A549 (cell line): ENCODE measurements around the gene SNORC. TPM values are rescaled to one million over a fixed set of nuclear protein-coding genes. Genes with fewer than 3 reads are reported as not detected.
A peak's percentile ranks its signal among the peaks of the same experiment; 100 is the strongest.

Experiments
- ATAC-seq, 2 experiments: fragments of 200-7000 bp in 1 of 2; fragments of >200 bp in 1 of 2; cut with Nextera tagmentation in 1 of 2; cut with Tn5 transposase in 1 of 2; 3 replicates each; pipeline versions ENCODE4 v1.8.0 to v1.9.1; 2018 to 2020; ENCODE audit warnings: mild to moderate bottlenecking in 1 of 2, moderate library complexity in 1 of 2
- CTCF ChIA-PET: fragments of 300-600 bp; sonication (Branson Sonifier 250); formaldehyde crosslinking; extraction: SDS; loops from one replicate; lab custom pipeline; 2021; ENCODE audit warnings: antibody characterized with exemption, inconsistent platforms; lab: Yijun Ruan, JAX
- POLR2A ChIA-PET: fragments of 350-600 bp; formaldehyde crosslinking; extraction: SDS; loops from one replicate; lab custom pipeline; 2021; ENCODE audit warnings: antibody characterized with exemption, inconsistent platforms; lab: Yijun Ruan, JAX
- DNase-seq, 2 experiments: peaks; one replicate each; pipeline versions ENCODE4 v3.0.0 to v3.0.0-alpha.2; 2011 to 2016; ENCODE audit warnings: low read depth in 1 of 2, low spot score in 1 of 2
- FAIRE-seq: peaks from 2 replicates; lab custom pipeline; 2011; peaks lifted over from hg19 to GRCh38; lab: Jason Lieb, UNC
- H3K27ac ChIP-seq, 2 experiments: fragments of >200 bp; sonication (Bioruptor Twin); formaldehyde crosslinking; 3 replicates each; pipeline ENCODE4 v1.5.1; 2016 to 2017
- H3K4me1 ChIP-seq: fragments of >200 bp; sonication (Bioruptor Twin); formaldehyde crosslinking; 3 replicates; pipeline ENCODE4 v1.6.1; 2016
- H3K4me2 ChIP-seq: fragments of >200 bp; sonication (Bioruptor Twin); formaldehyde crosslinking; 3 replicates; pipeline ENCODE4 v1.6.1; 2016
- H3K4me3 ChIP-seq: fragments of >200 bp; sonication (Bioruptor Twin); formaldehyde crosslinking; 3 replicates; pipeline ENCODE4 v1.5.1; 2016
- H3K9me3 ChIP-seq: fragments of >200 bp; sonication (Bioruptor Twin); formaldehyde crosslinking; 3 replicates; pipeline ENCODE4 v1.6.1; 2016
- CBX8 ChIP-seq: fragments of 200-600 bp; sonication (generic); IDR thresholded peaks from 2 replicates; pipeline ENCODE4 v1.6.1; 2016
- CEBPB ChIP-seq, 2 experiments: fragments of >200 bp in 1 of 2; sonication (Bioruptor Twin) in 1 of 2; formaldehyde crosslinking in 1 of 2; IDR thresholded peaks; 2 replicates each; pipeline ENCODE4 v1.6.1; 2012 to 2016
- CHD2 ChIP-seq: fragments of 150-350 bp; IDR thresholded peaks from 2 replicates; pipeline ENCODE4 v1.6.1; 2014; ENCODE audit warnings: low read length; ENCODE audit not compliant: partially characterized antibody
- EP300 ChIP-seq, 2 experiments: fragments of >200 bp; sonication (Bioruptor Twin); formaldehyde crosslinking; IDR thresholded peaks; 2 replicates in 1 of 2; 3 replicates in 1 of 2; pipeline ENCODE4 v1.6.1; 2016 to 2017
- FOSB ChIP-seq: fragments of 250-450 bp; sonication (Bioruptor Pico); IDR thresholded peaks from 2 replicates; pipeline ENCODE4 v1.5.0; 2020; ENCODE audit warnings: mild to moderate bottlenecking, moderate library complexity
- FOSL2 ChIP-seq, 2 experiments: fragments of 450-650 bp in 1 of 2; fragments of >200 bp in 1 of 2; sonication (Bioruptor Twin) in 1 of 2; formaldehyde crosslinking; IDR thresholded peaks; 2 replicates each; pipeline versions ENCODE4 v1.5.0 to v1.6.1; 2016 to 2020; ENCODE audit warnings: mild to moderate bottlenecking in 1 of 2, moderate library complexity in 1 of 2
- FOXS1 ChIP-seq: fragments of 250-450 bp; sonication (Bioruptor Pico); IDR thresholded peaks from 2 replicates; pipeline ENCODE4 v1.5.0; 2020; ENCODE audit warnings: mild to moderate bottlenecking, moderate library complexity
- HDAC2 ChIP-seq: fragments of 200-600 bp; sonication (generic); IDR thresholded peaks from 2 replicates; pipeline ENCODE4 v1.6.1; 2016
- HOXA7 ChIP-seq: fragments of 250-450 bp; sonication (Bioruptor Pico); IDR thresholded peaks from 2 replicates; pipeline ENCODE4 v1.5.0; 2020; ENCODE audit warnings: mild to moderate bottlenecking, moderate library complexity
- JUN ChIP-seq, 2 experiments: fragments of >200 bp; sonication (Bioruptor Twin); formaldehyde crosslinking; IDR thresholded peaks; 2 replicates in 1 of 2; 3 replicates in 1 of 2; pipeline ENCODE4 v1.6.1; 2016 to 2017
- JUNB ChIP-seq: fragments of >200 bp; sonication (Bioruptor Twin); formaldehyde crosslinking; IDR thresholded peaks from 2 replicates; pipeline ENCODE4 v1.6.1; 2016
- KDM5A ChIP-seq: fragments of 200-600 bp; sonication (generic); IDR thresholded peaks from 2 replicates; pipeline ENCODE4 v1.6.1; 2016; ENCODE audit warnings: antibody characterized with exemption, mild to moderate bottlenecking
- NFE2L2 ChIP-seq: fragments of 150-350 bp; conservative IDR thresholded peaks from 2 replicates; pipeline ENCODE4 v1.6.1; 2014; ENCODE audit warnings: low read length
- PHF8 ChIP-seq: fragments of 200-600 bp; sonication (generic); IDR thresholded peaks from 2 replicates; pipeline ENCODE4 v1.6.1; 2016; ENCODE audit warnings: low read depth, mild to moderate bottlenecking, antibody characterized with exemption, moderate library complexity, borderline replicate concordance
- RAD21 ChIP-seq, 2 experiments: fragments of >200 bp in 1 of 2; sonication (Bioruptor Twin) in 1 of 2; formaldehyde crosslinking in 1 of 2; IDR thresholded peaks in 1 of 2; conservative IDR thresholded peaks in 1 of 2; 2 replicates in 1 of 2; 3 replicates in 1 of 2; pipeline ENCODE4 v1.6.1; 2012 to 2018; ENCODE audit warnings: inconsistent platforms in 1 of 2
- RARB ChIP-seq: fragments of 250-450 bp; sonication (Bioruptor Pico); IDR thresholded peaks from 2 replicates; pipeline ENCODE4 v1.8.0; 2021; ENCODE audit warnings: mild to moderate bottlenecking, moderate library complexity
- RCOR1 ChIP-seq: fragments of 150-350 bp; IDR thresholded peaks from 2 replicates; pipeline ENCODE4 v1.6.1; 2014; ENCODE audit warnings: antibody characterized with exemption, low read length, low read depth
- RFX5 ChIP-seq: fragments of 450-650 bp; IDR thresholded peaks from 2 replicates; pipeline ENCODE4 v1.7.1; 2014; ENCODE audit warnings: antibody characterized with exemption, mild to moderate bottlenecking, moderate library complexity
- RNF2 ChIP-seq: fragments of 200-600 bp; sonication (generic); IDR thresholded peaks from 2 replicates; pipeline ENCODE4 v1.6.1; 2016; ENCODE audit warnings: low read depth, mild to moderate bottlenecking, antibody characterized with exemption, moderate library complexity, borderline replicate concordance
- SMC3 ChIP-seq: fragments of >200 bp; sonication (Bioruptor Twin); formaldehyde crosslinking; IDR thresholded peaks from 3 replicates; pipeline ENCODE4 v1.6.1; 2018; ENCODE audit warnings: inconsistent platforms
- WGBS: methylation state at CpG from one replicate; pipeline ENCODE4 v1.1.6; 2017; ENCODE audit errors: missing lambda C conversion rate; 5-methylcytosine and 5-hydroxymethylcytosine counted together
- polyA plus RNA-seq, 4 experiments: library from polyadenylated mRNA; depleted of rRNA in 3 of 4; stranded (reverse); fragments of >200 nt; fragmentation: RNase III in 1 of 4; extraction: RNeasy Plus Mini Kit Qiagen cat#74134 plus additional on column Dnase treatment in 1 of 4; gene quantifications; 2 replicates in 3 of 4; 3 replicates in 1 of 4; pipeline ENCODE4 v1.2.3, GENCODE V29; 2011 to 2017
- TF ChIP-seq, protein P1 (sequence below): fragments of 150-350 bp; IDR thresholded peaks from 2 replicates; pipeline ENCODE4 v1.6.1; 2014; ENCODE audit warnings: low read depth, mild to moderate bottlenecking, low read length
- TF ChIP-seq, protein P2 (sequence below): fragments of >200 bp; sonication (Bioruptor Twin); formaldehyde crosslinking; IDR thresholded peaks from 3 replicates; pipeline ENCODE4 v1.6.1; 2016
- TF ChIP-seq, protein P3 (sequence below): fragments of >200 bp; sonication (Bioruptor Twin); formaldehyde crosslinking; IDR thresholded peaks from 2 replicates; pipeline ENCODE4 v1.6.1; 2016
- TF ChIP-seq, protein P4 (sequence below): fragments of 250-450 bp; sonication (Bioruptor Pico); IDR thresholded peaks from 2 replicates; pipeline ENCODE4 v1.5.0; 2020; ENCODE audit warnings: low read depth, mild to moderate bottlenecking, moderate library complexity

SNORC gene
- polyA plus RNA-seq, 2 of the 4 experiments (the other 2 are of a cell fraction) = 8.4 to 9.1 TPM

DNA sequence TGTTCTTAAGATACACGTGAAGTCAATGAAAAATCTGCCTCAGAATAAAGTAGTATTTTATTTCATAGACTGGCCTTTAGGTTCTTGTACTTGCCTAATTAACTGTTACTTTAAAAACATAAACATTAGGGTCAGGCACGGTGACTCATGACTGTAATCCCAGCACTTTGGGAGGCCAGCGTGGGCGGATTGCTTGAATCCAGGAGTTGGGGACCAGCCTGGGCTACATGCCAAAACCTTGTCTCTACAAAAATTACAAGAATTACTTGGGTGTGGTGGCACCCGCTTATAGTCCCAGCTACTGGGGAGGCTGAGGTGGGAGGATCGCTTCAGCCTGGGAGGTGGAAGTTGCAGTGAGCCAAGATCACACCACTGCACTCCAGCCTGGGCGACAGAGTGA, 16.0 kb upstream of the SNORC start (continued):
- TF ChIP-seq NFE2L2 (no peak), RCOR1 (no peak), FOSB (CRISPR knock-in tag) (no peak), RFX5 (no peak), CBX8 (no peak), CHD2 (no peak), SMC3 (0 out of 3 replicates have a peak, but pooled peaks have one; percentile 21), RARB (CRISPR knock-in tag) (no peak), JUNB (peak; percentile 67)
- TF ChIP-seq, protein P1, sequence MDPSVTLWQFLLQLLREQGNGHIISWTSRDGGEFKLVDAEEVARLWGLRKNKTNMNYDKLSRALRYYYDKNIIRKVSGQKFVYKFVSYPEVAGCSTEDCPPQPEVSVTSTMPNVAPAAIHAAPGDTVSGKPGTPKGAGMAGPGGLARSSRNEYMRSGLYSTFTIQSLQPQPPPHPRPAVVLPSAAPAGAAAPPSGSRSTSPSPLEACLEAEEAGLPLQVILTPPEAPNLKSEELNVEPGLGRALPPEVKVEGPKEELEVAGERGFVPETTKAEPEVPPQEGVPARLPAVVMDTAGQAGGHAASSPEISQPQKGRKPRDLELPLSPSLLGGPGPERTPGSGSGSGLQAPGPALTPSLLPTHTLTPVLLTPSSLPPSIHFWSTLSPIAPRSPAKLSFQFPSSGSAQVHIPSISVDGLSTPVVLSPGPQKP = no peak
- TF ChIP-seq, protein P2, sequence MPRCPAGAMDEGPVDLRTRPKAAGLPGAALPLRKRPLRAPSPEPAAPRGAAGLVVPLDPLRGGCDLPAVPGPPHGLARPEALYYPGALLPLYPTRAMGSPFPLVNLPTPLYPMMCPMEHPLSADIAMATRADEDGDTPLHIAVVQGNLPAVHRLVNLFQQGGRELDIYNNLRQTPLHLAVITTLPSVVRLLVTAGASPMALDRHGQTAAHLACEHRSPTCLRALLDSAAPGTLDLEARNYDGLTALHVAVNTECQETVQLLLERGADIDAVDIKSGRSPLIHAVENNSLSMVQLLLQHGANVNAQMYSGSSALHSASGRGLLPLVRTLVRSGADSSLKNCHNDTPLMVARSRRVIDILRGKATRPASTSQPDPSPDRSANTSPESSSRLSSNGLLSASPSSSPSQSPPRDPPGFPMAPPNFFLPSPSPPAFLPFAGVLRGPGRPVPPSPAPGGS = no peak

DNA sequence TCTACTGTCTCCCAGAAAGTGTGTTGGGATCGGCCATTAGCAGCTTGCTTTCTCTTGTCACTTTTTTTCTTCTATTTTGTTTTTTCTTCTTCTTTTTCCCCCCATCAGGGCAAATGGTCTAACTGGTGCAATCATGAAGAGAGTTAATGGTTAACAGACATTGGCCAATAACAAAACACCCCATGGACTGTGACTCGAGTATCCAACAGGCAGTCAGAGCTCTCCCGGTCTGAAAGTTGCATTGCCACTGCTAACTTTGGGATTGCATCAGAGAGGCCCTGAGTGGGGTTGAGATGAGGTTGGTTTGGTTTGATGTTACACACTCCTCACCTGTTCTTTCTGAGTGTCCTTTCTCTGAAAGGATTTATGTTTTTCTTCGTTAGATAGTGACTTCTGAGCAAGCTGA, 12.9 kb upstream of the SNORC start:
- POLR2A ChIA-PET = interaction anchor here (1.1 to 1.9 kb wide), 6 partner anchors 13 to 394 kb away, joined by 3 to 11 read pairs (median 4); partner anchors contain the start of gene ATG16L1
- CTCF ChIA-PET = interaction anchor here (1.1 to 4.8 kb wide), 8 partner anchors 12 to 394 kb away, joined by 3 to 21 read pairs (median 6); partner anchors contain the start of gene ATG16L1
- no peaks in the 10 kb centered on the region for H3K9me3 ChIP-seq
- H3K27ac ChIP-seq = peak overlapping the region; percentile 96 to 98
- H3K4me3 ChIP-seq = peak overlapping the region; percentile 21; the same call in 2 of the 3 replicates
- 26% methylated on average over 4 of the region's 4 CpGs for WGBS
- DNase-seq = peak; percentile 73 to 87
- H3K4me1 ChIP-seq = peaks cover 87% of the 10 kb centered on the region
- peak overlapping the region; percentile 90 for H3K4me2 ChIP-seq
- ATAC-seq = peak; percentile 68 to 85
- no peak for TF ChIP-seq RNF2
- peak; percentile 33; the same call in 2 of the 3 replicates for TF ChIP-seq SMC3
- TF ChIP-seq JUN (IDR thresholded peaks at IDR 0.05) = peak in 1 of 2 experiments; percentile 94; a peak in 4 of 5 replicates
- TF ChIP-seq PHF8 = no peak
- TF ChIP-seq KDM5A = no peak
- TF ChIP-seq, protein P3, sequence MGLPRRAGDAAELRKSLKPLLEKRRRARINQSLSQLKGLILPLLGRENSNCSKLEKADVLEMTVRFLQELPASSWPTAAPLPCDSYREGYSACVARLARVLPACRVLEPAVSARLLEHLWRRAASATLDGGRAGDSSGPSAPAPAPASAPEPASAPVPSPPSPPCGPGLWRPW = peak; percentile 85
- TF ChIP-seq, protein P1 = no peak
- TF ChIP-seq HOXA7 (CRISPR knock-in tag) = no peak
- TF ChIP-seq, protein P2 = peak; percentile 70; the same call in 1 of the 3 replicates
- no peak for TF ChIP-seq RCOR1
- TF ChIP-seq RAD21 (conservative IDR thresholded peaks at IDR 0.05 in 1 of 2, IDR thresholded peaks at IDR 0.05 in 1 of 2) = peak in 1 of 2 experiments; percentile 28; a peak in 1 of 5 replicates
- TF ChIP-seq FOSL2 (IDR thresholded peaks at IDR 0.05) = peak; percentile 32; the same call in 1 of the 2 replicates
- TF ChIP-seq FOSL2 (CRISPR knock-in tag; IDR thresholded peaks at IDR 0.05) = peak; percentile 11; the same call in 1 of the 2 replicates
- no peak for TF ChIP-seq HDAC2
- peak; percentile 95 to 98 for TF ChIP-seq CEBPB (IDR thresholded peaks at IDR 0.05)
- TF ChIP-seq JUNB = peak; percentile 50; the same call in 1 of the 2 replicates
- TF ChIP-seq EP300 (IDR thresholded peaks at IDR 0.05) = peak; percentile 80 to 82; a peak in 3 of 5 replicates
- no peak for TF ChIP-seq FOXS1
- TF ChIP-seq, protein P4, sequence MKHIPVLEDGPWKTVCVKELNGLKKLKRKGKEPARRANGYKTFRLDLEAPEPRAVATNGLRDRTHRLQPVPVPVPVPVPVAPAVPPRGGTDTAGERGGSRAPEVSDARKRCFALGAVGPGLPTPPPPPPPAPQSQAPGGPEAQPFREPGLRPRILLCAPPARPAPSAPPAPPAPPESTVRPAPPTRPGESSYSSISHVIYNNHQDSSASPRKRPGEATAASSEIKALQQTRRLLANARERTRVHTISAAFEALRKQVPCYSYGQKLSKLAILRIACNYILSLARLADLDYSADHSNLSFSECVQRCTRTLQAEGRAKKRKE = no peak
- no peak for FAIRE-seq
